Stimulated activated CD4-positive, alpha-beta T cell treated with anti-CD3 and anti-CD28 coated beads, TNF-alpha, amount 100 ng/mL, for 24 hours (primary cell): ENCODE measurements around the gene TMEM156.
"Not testable (repeated sequence)": the region's sequence is repeated elsewhere in the genome, so short reads cannot be mapped to it uniquely, and the experiment has no call there.

Experiments used
- DNase-seq, 3 experiments: peaks; one replicate each; pipeline ENCODE4 v3.0.0-alpha.2; 2020; ENCODE audit warnings: low read depth in 3 of 3

TMEM156 gene

DNA sequence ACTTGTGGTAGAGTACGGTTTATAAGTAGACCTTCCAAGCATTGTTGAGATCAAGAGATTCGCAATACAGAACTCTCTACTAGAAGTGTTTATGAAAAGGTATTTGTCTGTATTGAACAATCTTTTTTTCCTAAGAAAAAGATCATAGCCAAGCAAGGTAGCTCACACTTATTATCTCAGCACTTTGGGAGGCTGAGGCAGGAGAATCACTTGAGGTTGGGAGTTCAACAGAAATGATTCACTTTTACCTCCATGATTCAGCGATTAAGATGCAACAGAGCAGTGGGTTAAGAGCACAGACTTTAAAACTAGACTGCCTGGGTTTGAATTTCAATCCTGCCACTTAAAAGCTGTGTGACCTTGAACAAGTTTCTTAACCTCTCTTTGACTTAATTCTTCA, 74.3 kb downstream of the TMEM156 start:
- DNase-seq, result no peak

- DNase-seq, result no peak
Measured at GRCh38 chr4:38957261-38957815, 74.9 kb downstream of the TMEM156 start.

GRCh38 chr4:38955957-38956356, 76.3 kb downstream of the TMEM156 start:
- DNase-seq, result no peak

GRCh38 chr4:38954727-38955126, 77.5 kb downstream of the TMEM156 start:
- no peak for DNase-seq

DNA sequence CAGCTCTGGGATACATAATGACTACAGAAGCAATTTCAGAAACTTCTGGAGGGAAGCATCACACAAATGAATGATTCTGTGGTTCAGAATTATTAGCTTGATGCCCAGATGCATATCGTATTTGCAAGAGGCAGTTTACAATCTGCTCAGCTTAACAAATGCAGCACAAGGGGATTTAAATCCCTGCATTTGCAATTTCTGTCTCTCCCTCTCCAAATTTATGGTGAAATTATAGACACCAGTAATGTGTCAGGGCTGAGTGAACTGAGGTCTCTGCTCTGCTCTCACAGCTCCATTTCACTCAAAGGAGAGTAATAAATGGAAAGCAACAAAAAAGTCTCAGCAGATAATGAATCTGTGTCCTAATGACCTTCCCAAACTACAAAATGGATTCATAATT, 80.2 kb downstream of the TMEM156 start:
- no peak for DNase-seq

DNA sequence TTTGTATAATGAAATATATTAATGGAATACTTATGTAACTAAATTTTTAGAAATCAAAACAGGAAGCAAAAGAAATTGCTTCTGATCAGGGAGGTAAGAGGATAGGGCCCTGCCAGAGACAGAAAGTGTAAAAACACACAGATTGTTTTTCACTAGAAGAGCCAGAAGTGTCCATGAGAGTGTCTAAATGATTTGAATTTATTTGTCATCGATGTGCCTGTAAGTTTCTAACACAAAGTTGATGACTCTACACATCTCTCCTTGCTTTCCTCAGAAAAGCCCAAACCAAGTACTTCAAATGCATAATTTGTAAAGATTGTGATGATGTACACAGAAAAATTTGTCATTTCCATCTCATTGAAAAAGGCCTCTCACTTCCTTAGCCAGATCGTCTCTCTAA, 80.6 kb downstream of the TMEM156 start:
- no peak for DNase-seq

DNA sequence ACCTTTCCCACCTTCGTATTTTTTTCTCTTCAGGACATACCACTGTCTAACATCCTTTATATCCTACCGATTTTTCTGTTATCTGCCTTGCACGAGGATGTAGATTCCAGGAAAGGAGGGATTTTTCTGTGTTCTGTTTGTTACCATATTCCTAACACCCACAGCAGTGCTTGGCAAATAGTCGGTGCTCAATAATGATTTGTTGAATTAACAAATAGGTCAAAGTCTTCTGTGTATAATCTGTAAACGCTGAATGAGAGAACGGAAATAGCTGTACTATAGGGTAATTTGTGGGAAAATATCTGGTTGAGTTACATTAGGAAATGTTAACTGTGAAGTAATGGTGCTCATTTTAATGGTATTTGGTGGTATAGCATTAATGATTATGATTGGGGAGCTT, 81.5 kb downstream of the TMEM156 start:
- DNase-seq, result no peak

DNA sequence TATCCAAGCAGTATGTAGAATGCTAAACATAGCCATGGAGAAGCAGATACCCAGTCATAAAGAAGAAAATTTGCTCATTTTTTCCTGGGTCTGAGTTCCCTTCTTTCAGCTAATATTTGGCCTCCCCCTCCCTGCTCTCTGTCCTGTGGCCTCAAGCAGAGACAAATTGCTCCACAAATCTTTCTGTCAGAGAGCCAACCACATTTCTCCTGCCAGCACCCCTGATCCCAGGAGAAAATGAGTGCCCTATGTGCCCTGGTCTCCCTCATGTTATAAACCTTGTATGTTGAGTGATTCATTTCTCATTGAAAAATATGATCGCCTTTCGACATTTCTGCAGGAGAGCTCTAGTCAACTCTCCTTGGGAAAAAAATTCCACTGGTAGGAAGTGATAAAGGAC, 82.0 kb downstream of the TMEM156 start:
- DNase-seq, result no peak

- DNase-seq, result no peak
Measured at GRCh38 chr4:38949411-38950051, 82.7 kb downstream of the TMEM156 start.

GRCh38 chr4:38948551-38948950, 83.7 kb downstream of the TMEM156 start:
- no peak for DNase-seq

- DNase-seq, result no peak
Measured at GRCh38 chr4:38946919-38947318, 85.3 kb downstream of the TMEM156 start.

DNA sequence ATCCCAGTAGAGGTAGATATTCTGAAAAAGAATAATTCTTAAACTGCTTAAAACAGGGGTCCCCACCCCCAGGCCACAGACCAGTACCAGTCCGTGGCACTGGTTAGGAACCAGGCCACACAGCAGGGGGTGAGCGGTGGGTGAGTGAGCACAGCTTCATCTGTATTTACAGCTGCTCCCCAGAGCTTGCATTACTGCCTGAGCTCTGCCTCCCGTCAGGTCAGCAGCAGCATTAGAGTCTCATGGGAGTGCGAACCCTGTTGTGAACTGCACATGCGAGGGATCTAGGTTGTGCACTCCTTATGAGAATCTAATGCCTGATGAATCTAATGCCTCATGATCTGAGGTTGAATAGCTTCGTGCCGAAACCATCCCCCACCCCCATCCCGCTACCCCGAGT, 87.8 kb downstream of the TMEM156 start:
- DNase-seq, result no peak

DNA sequence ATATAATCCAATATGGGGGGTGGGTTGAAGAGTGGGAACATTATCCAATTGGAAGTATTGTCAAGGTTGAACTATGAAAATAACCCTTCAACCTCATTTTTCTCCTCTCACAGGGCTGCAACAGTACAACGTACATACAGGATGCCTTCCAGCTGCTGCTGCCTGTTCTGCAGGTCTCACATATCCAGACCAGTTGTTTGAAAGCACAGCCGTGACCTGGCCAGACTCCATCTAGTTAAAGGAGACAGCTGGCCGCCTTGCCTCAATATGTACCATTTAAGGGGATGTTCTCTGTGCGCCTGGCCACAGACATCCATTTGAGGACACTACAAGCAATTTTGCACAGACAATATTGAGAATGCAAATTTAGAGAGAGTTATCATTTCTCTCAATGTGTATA, 88.9 kb downstream of the TMEM156 start:
- DNase-seq, result no peak

GRCh38 chr4:38941906-38942305, 90.3 kb downstream of the TMEM156 start:
- DNase-seq, result not testable (repeated sequence)

- no peak for DNase-seq
Measured at GRCh38 chr4:38940476-38940875, 91.7 kb downstream of the TMEM156 start.

GRCh38 chr4:38939165-38939564, 93.0 kb downstream of the TMEM156 start:
- DNase-seq, result no peak

- no peak for DNase-seq
Measured at GRCh38 chr4:38935391-38936073, 96.7 kb downstream of the TMEM156 start.

DNA sequence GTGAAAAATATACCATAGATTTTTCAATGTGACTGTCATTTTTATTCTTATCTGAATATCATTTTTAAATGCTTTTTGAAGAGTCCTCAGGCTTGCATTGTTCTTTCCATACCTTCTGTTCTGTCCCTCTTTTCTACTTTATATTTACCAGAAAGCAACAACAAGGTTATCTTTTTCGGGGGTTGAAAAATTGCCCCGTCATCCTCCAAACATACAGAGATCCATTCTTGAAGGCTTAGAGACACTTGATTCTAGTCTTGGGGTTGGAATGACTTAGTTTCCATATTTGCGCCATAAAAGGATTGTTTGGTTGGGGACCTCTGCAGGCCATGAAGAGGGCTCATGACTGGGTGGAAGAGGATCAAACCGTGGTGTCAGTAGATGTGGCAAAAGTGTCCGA, 101.1 kb downstream of the TMEM156 start:
- no peak for DNase-seq

DNA sequence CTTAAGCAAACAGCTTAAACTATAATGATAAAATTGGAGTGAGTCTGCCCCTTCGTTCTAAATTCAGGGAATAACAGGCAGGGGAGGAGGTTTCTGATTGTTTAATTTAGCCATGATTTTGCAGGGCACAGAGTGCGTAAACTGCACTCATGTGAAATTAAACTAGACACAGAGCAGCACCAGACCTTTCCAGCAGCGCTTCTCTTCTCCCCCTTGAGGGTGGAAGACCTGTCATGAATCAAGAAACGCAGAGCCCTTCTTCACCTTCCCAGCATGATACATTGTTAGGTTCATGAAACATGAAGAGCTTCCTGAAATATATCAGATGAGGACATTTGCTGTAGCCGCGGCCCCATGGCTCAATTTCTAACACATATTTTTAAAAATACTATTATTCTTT, 101.5 kb downstream of the TMEM156 start:
- no peak for DNase-seq

DNA sequence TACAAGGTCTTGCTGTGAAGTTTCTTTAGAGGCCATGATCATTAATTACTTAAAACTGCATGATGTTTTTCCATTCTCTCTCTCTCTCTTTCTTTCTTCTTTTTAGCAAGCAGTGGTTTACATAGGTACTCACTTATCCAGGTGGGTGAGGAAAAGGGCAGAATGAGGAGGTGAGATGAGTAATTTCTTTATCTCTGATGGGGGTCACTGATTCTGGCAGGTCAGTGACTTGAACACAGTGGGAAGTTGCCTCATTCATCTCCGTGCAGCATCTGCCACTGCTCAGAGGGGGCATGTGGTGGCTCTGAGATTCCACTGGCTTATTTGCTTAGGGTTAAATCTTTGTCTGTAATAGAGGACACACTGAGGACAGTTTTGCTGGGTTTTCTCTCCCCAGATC, 102.0 kb downstream of the TMEM156 start:
- DNase-seq, result no peak

DNA sequence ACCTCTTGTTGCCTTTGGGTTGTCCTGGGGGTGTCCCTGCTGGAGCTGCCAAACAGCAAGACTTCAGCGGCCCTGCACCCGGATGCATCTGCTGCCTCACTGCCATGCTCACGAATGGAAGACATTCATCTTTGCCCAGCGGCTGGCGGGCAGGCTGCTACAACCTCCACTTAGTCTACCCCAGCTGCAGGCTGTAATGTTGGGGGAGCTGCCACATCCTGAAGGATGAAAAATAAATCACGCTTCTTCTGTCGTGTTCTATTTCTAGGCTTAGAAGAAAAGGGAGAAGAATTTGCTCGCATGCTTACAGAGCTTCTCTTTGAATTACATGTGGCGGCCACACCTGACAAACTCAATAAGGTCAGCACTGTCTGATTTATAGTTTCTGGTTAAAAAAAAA, 103.2 kb downstream of the TMEM156 start:
- DNase-seq, result no peak

DNA sequence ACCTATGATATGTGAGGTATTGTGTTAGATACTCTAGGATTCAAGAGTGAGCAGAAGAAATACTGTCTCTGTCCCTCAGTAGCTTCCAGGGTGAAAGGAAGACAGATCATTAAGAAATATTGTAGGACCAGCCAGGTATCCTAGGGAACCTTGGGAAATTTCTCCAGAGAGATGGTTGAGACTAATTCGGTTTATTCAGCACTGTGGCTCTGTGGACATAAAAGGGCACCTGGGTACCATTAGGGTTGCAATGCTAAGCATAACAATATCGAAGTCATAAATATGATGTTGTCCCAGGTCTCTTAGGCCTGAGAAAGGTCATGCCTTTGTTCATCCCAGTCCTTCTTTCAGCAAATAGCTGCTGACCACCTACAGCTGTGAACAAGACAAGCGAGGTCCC, 103.6 kb downstream of the TMEM156 start:
- no peak for DNase-seq

DNA sequence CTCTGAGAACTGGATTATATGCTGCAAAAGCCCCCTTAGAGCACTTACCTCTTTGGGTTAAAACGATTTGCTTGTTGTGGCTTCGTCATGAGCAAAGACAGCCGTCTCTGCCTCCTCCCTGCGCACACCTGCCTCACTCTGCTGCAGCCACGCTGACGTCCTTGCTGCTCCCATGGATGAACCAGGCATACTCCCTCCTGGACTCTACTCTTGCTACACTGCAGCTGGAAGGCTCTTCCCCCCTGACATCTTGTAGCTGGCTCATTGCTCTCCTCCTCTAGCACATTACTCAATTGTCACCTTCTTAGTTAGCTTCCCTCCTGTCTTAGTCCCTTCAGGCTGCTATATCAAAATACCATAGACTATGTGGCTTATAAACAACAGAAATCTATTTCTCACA, 105.3 kb downstream of the TMEM156 start:
- no peak for DNase-seq
